HFF-Myc (cell line): ENCODE measurements around the gene ZSWIM6.

Source experiments
- DNase-seq: peaks from one replicate; pipeline ENCODE4 v3.0.0-alpha.2; 2011; ENCODE audit warnings: low read depth; ENCODE audit errors: extremely low read depth
- H3K4me3 ChIP-seq: replicated peaks from 2 replicates; pipeline ENCODE4 v1.5.1; 2011; ENCODE audit warnings: low read depth, mild to moderate bottlenecking, control low read depth, low read length
- CTCF ChIP-seq: IDR thresholded peaks from 2 replicates; pipeline ENCODE4 v1.5.1; 2012; ENCODE audit warnings: mild to moderate bottlenecking, low read depth, low read length, control low read depth; ENCODE audit errors: missing control alignments

The ZSWIM6 gene

GRCh38 chr5:61339764-61340163 is 7.7 kb downstream of the ZSWIM6 start:
- no peak for TF ChIP-seq CTCF
- no peak overlapping the region for H3K4me3 ChIP-seq
- DNase-seq, result no peak

GRCh38 chr5:61340775-61341361 is 8.8 kb downstream of the ZSWIM6 start:
- no peak overlapping the region for H3K4me3 ChIP-seq
- no peak for TF ChIP-seq CTCF
- DNase-seq, result no peak

- TF ChIP-seq CTCF, result no peak
- DNase-seq, result no peak
Observed at GRCh38 chr5:61342071-61342501, 10.0 kb downstream of the ZSWIM6 start.

GRCh38 chr5:61344187-61344944 is 12.3 kb downstream of the ZSWIM6 start:
- no peak for DNase-seq
- no peak for TF ChIP-seq CTCF
- no peak overlapping the region for H3K4me3 ChIP-seq

More at GRCh38 chr5:61342071-61342501, 10.0 kb downstream of the ZSWIM6 start:
- H3K4me3 ChIP-seq, result no peak overlapping the region

- H3K4me3 ChIP-seq, result no peak overlapping the region
Observed at GRCh38 chr5:61346511-61346910, 14.5 kb downstream of the ZSWIM6 start.

GRCh38 chr5:61347080-61347479 is 15.0 kb downstream of the ZSWIM6 start:
- H3K4me3 ChIP-seq, result no peak overlapping the region
- peak; percentile 4 for TF ChIP-seq CTCF
- DNase-seq, result no peak

More at GRCh38 chr5:61346511-61346910, 14.5 kb downstream of the ZSWIM6 start:
- no peak for DNase-seq
- no peak for TF ChIP-seq CTCF
